GOT3 (cell line): Measurements from ENCODE around the gene PRKCE.
"Not testable (repeated sequence)": the region's sequence is repeated elsewhere in the genome, so short reads cannot be mapped to it uniquely, and the experiment has no call there.

ENCODE experiments used
- DNase-seq: peaks from one replicate; lab custom pipeline; 2025; ENCODE audit warnings: mixed read lengths; lab: John Stamatoyannopoulos, UW

PRKCE gene

DNA sequence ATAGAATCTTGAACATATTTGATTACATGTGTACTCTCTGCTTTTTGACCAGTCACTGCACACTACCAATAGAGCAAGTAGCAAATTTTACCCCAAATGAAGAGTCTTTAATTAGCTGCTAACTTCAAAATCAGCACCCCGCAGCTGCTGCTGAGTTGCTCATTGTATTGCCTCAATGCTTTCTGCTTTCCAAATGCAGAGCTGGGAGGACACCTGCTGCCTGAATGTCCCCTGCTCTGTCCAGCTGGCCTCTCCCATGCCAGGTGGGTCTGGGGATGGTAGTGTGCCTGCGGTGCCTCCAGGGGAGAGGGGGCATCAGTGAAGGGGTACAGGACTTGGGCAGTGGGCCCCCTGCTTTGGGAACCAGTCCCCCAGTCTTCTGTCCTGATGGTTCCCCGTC, 184.8 kb downstream of the PRKCE start:
- DNase-seq = no peak

DNA sequence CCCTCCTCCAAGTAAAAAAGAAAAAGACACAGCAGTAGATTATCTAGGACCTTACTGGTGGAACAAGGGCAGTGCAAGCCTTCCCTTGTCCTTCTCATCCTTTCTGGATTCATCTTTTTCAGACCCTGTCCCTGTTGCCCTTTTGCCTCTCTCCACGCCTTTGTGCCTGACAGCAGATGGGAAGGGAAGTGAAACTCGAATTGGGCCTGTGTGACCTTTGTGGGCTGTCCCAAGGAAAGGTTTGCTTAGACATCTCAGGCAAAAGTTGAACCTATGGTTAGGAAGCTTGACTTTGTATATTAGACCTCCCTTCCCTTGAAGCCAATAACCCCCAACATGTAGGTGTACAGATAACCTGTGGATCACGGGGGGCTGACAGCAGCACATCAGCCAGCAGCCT, 185.3 kb downstream of the PRKCE start:
- no peak for DNase-seq

DNA sequence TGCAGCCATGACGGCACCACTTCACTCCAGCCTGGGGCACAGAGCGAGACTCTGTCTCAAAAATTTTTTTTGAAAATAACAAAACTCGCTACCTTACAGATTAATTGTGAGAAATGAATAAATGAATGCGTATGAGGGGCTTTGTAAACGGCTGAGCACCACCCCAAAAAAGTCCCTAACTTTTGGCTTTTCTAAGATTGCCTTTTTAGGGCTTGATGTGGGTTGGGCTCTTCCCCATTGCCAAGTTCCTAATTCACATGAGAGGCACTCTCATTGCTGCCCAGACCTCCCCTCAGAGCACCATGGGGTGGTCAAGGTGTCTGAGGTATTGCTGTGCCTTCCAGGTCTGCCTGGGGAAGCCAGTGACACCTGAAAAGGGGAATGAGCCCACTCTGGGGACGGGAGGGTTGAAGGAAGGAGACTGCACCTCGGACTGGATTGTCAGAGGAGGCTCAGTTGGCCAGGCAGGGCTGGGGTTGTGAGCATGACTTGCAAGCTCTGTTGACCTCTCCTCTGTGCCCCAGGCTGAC, 186.4 kb downstream of the PRKCE start:
- DNase-seq = no peak

DNA sequence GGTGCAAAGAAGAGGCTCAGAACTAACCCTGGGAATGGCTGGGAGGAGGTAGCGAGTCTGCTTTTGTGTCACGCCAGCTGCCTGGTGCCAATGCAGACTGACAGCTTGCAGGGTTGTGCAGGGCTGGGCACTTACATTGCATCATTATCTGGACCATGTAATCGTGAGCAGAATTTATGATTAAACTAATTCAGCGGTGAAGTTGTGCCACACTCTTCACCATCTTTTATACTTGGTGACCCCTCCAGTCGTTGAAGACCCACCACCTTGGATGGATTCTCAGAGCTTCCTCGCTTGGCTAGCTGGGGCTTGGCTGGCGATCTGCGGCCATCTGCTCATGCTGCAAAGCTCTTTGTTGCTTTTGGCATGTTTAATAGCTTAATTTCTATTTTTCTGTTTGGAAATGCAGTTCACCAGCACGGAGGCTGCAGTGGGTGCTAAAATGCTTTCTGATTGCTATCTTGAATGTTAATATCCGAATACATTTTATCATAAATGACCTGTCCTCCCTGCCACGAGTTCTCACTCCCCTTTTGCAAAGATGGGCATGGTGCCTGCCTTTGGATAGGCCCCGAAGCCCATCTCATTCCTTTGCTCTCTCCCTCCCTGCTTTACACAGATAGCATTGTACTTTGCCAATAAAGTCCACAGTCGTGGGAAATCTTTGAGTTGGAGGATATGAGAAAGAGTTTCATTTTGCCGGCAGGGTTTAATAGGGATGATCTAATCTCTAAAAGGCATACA, 188.2 kb downstream of the PRKCE start:
- DNase-seq = no peak

DNA sequence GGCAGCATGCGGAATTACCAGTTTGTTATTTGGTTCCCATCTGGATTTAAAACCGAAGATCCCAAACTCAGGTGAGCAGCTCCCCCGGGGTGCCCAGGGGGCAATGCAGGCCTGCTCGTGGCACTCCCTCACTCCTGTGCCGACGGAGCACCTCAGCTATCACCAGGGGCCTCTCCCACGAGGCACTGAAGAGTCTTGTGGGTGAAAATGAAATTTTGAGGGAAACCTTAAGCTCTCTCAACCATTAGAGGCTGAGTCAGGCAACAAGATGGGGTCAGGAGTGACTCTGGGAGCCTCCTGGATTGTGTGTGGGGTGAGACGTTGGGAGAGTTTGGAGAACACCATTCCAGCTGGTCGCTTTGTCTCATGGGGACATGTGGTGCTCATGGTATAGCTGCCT, 189.0 kb downstream of the PRKCE start:
- no peak for DNase-seq

DNA sequence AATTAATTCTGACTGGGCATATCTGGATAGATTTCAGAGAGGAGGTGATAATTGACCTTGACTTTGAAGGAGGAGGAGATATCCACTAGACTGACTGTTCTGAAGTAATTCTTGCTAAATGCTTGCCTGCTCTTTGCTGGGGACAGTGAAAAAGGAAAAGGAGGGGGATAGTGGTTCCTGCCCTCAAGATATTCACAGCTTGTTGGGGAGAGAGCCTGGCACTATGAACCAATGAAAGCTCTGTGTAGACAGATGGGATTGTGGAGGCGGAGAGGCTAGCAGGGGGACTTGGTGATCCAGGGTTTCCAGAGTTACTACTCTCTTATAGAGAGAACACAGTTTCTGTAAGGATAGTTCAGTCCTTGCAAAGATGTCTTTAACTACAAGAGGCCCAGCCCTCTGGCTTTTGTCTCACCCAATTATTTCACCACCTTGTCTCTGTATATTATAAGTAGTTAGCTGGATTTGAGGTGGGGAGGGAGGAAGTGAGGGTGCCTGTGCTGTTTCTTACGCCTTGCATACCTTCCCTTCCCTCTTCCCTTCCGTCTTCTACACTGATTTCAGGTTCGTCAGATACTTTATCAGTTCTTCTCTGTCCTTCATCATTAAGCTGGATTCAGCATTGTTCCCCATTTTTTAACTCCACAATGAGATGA, 190.4 kb downstream of the PRKCE start:
- DNase-seq = no peak

DNA sequence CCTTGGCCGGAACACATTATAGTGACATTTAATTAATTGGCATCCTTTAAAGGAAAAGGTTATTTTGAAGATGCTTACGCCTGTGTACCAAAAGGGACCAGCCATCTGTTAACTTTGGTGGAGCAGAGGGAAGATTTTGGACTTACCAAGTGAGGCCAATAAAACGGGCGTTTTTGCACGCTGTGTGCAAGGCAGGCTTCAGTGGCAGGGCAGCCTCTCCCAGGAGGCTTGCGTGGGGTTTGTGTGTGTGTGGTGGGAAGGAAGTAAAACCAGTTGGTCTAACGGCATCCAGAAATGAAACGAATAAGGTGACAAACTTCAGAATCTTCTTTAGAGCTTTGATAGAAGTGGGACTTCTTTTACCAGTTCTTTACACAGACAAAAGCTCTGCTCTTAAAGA, 191.7 kb downstream of the PRKCE start:
- no peak for DNase-seq

DNA sequence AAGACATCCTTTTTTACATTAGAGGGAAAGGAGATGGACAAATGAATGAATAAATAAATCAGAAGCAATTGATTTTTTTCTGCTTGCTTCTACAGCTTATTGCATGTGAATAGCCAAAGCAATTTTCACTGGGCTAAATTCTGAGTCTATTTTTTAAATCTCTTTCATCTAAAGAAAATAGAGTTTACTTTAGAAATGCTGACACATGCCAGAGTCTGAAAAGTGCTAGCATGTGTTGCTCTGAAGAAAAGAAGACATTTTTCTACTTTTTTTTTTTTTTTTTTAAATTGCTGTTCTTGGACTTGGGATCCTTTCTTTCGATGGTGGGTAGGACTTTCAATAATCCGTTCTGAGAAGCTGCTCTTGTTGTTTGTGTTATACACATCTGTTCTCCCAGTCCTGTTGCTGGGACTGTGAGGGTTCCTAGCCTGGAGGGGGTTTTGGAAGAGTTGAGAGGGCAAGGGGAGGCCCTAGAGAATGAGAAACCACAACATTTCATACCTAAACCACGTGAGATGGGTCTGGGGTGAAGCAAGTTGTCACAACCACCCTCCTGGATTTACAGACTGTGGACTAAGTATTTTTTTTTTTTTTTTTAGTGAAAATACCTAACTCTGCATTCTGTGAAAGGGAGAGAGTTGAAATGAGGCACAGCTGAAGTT, 193.5 kb downstream of the PRKCE start:
- no peak for DNase-seq

DNA sequence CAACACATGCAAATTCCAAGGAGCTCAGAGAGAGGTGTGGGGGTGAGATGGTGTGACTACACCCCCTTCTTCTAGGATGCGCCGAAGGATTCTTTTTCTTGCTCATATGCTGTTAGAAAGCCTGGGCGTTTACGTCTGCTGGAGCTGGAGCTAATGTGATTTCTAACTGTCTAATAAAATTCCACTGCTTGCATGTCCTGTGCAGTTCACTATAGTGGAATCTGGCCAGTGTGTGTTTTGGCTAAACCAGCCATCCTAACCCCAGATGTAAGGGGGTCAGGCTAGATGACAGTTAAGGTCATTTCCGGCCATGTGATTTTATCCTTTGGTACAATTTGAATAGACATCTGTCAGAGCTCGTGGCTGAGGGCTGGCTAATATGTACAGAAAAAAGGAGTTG, 194.1 kb downstream of the PRKCE start:
- no peak for DNase-seq

DNA sequence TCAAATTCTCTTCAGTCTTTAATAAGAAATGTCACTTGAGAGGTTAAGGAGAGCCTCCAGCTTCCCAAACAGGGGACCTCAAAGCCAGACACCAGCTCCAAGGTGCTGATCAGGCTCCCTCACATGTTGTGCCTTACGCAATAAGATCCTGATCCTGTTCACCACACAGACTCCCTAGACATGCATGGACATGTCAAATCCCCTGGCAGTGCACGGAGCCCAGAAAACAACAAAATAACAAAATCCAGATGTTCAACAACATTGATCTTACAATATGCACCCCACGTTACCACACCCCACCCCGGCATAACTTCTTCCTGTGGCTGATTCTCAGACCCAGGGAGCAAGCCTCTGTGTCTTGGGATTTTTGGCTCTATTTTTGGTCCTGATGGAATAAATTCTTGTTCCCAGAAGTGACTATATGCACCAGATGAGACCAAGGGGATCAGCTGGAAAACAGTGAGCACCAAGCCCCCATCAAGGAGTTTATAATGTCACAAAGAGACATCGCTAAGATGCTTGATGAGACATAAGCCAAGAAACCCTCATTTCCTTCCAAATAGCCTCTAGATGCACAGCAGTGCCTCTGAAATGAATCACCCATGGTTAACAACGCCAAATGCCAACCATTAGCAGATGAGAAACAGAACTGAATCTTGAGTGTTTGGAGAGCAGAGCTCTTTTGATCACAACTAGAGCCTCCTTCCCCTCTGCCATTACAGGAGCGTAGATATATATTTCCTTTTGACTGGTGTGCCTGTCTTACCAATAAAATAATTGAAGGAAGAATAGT, 198.2 kb downstream of the PRKCE start:
- no peak for DNase-seq

DNA sequence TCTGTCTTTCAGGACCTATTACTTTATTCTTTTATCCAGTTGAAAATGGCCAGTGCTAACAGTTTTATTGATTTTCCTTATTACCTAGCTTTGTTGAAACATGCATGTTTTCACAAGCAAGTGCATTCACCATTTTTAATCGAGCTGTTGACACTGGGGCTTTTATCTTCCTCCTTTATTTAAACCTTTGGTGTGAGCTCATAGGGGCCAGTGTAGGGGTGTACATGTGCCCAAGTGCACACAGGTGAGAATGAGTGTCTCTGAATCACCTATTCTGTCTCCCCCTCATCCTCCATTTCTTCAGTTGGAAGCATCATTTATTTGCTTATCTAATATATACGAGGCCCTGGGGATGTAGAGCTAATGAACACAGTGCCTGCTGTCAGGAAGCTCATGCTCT, 199.1 kb downstream of the PRKCE start:
- no peak for DNase-seq

DNA sequence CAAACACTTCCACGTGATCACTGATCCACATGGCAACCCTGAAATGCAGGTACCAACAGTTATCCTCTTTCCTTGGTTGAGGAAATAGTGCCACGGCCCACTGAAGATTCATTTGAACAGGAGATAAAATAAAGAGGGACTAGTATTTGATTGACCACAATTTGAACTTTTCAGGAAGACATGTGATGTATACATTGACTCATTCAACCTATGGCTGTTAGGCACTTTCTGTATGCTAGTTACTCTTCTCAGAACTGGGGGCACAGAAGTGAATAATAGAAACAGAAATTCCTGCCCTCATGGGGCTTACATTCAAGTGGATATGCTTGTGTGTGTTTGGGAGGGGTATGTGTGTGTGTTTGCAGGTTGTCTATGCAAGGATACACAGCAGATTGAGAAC, 199.6 kb downstream of the PRKCE start:
- no peak for DNase-seq

DNA sequence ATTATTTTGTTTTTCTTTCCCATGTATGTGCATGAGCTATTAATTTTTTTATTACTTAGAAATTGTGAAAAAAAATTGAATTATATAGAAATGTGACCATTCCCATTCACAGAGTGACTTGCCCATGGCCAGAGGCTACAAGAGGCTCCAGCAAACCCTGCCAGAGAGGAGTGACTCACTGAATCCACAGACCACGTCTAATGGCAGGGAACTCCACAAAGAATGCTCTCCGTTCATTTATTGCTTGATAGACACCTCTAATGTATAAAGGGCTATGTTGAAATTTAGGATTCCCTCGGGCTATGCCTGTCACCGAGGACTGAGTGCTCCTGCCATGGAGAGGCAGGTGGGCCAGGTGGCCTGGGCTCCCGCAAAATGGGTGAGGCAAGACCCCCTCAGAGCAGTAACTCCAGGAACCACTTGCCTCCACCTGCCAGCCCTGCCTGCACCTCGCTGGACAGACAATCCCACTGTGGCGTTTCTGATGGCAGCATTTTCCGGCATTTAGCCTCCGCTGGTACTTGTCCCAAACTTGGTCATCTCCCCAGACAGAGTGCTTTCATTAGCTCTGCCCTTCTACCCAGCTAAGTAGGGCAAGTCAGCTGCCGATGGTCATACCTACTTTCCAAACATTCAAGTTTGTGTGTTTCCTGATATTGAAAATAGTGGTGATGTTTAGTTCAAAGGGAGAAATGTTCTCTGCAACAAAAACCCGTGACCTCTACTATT, 200.3 kb downstream of the PRKCE start:
- DNase-seq = no peak

DNA sequence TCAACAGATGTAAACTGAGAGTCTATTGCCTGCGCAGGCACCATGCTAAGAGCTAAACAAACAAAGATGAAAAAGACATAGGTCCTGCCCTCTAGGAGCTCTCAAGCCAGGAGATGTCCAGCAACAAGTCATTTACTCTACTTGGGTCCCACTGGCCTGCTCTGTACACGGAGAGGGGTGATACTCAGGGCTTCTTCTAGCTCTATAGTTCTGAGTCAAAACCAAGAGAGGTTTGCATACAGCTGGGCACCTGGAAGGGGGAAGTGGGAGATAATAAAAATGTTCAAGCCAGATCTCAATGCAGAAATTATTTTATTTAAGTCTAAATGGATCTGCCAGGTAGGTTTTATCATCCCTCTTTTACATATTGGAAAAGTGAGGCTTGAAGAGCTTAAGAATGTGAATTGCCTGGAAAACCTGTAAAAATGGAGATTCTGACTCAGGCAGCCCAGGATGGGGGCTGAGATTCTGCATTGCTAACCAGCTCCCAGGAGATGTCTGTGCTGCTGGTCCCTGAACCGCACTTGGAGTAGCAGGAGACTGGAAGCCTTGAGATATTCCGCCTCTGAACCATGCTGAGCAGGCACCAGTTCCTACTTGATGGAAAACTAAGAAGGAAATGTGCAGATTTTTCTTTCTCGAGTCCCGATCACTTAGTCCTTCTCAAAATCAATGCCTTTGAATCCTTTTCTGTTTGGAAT, 201.1 kb downstream of the PRKCE start:
- no peak for DNase-seq

DNA sequence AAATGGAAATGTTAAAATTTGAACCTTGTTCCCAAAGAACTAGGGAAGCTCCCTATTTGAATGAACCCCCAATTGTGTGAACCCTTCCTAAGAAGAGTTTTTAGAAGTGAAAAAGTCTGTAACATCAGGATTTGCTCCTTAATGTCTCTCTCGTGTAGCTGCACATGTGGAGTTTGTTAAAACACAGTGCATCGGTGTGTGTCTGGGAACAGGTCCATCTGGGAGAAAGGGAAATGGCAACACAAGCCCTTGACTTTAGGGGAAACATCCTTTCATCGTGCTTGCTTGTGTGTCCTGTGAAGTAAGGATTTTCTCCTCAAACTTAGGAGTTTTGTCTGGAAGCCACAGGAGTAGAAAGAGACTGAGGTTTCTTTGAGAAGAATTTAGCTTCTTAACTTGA, 203.9 kb downstream of the PRKCE start:
- no peak for DNase-seq

DNA sequence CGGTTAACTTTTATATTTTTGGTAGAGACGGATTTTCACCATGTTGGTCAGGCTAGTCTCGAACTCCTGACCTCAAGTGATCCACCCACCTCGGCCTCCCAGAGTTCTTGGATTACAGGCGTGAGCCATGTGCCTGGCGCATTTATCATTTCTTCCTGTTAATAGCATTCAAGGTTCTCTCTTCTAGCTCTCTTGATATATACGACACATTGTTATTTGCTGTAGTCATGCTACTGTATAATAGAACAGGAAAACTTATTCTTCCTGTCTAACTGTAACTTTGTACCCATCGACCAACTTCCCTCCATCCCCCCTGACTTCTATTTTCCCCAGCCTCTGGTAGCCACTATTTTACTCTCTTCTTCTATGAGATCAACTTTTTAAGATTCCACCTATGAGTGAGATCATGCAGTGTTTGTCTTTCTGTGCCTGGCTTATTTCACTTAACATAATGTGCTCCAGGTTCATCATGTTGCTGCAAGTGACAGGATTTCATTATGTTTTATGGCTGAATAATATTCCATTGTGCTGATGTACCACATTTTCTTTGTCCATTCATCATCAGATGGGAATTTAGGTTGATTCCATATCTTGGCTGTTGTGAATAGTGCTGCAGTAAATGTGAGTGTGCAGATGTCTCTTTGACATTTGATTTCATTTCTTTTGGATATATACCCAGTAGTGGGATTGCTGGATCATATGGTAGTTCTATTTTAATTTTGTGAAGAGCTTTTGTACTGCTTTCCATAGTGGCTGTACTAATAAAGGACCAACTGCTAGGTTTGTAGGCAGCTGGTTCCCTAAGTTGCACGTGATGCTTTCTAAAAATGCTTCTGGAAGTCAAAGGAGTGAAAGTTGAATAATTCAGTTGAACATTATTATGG, 205.2 kb downstream of the PRKCE start:
- DNase-seq = no peak

DNA sequence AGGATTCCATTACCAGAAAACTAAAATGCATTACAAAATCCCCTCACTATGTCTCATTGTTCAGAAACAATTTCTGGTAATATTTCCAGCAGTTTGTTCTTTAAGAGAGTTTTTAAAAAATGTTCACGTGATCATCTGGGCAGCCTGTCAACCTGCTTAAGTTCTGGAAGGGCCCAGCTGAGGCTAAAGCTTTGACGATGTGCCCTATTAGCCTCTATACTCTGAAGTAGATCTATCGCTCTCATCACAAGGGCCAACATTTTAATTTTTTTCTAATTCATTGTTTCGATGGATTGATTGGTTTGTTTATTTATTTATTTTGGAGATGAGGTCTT, 205.8 kb downstream of the PRKCE start:
- no peak for DNase-seq

DNA sequence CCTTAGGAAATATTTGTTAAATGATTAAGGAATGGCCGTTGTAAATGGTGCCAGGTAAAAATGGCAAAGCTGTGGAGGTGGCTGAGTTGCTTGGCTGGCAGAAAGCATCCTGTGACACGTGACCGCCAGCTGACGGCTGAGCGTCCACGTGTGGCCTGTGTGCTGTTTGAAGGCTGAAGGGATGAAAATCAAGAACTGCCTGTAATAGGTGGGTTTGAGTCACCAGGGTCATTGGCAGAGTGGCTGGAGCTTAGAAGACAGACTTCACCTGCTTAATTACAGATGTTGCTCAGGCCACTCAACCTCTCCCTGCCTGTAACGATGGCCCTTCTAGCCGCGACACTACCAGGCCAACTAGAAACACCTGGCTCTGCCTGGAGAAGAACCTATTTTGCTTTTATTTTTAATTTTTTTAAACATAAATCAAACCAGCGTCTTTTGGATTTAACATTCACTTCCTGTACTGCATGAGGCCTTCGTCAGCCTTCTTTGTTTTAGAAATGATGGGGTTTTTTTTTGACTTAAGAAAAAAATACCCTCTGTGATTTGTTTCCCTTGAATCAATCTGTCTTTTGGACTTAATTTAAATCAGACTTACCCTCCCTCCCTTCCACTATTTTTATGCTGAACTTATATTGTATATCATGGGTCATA, 206.5 kb downstream of the PRKCE start:
- no peak for DNase-seq

DNA sequence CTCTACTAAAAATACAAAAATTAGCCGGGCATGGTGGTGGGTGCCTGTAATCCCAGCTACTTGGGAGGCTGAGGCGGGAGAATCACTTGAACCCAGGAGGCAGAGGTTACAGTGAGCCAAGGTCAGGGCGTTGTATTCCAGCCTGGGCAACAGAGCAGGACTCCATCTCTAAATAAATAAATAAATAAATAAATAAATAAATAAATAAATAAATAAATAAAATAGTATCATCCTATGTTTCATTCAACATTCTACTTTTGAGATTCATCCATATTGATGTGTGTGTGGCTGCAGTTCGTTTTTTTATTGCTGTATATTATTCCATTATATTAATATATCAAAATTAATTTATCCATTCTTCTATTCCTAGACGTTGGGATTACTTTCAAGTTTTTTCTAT, 207.4 kb downstream of the PRKCE start:
- not testable (repeated sequence) for DNase-seq

DNA sequence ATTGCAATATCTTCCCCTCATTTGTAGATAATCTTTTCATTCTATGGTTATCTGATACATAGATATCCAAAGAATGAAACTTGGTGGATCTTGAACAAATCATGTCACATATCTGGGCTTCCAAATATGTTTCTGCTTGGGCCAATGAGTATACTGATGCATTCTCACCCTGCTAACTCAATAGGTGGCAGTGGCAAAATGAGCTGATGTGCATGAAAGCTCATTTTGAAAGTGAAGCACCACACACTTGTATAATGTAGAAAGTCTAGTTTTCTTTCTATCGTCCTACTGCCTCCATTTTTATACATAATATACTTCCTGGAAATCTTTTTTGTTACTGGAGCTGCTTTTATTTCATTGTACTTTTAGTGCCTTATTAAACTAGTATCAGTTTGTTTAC, 208.2 kb downstream of the PRKCE start:
- no peak for DNase-seq
